Measurements from ENCODE around the gene FMN2.

The FMN2 gene

DNA sequence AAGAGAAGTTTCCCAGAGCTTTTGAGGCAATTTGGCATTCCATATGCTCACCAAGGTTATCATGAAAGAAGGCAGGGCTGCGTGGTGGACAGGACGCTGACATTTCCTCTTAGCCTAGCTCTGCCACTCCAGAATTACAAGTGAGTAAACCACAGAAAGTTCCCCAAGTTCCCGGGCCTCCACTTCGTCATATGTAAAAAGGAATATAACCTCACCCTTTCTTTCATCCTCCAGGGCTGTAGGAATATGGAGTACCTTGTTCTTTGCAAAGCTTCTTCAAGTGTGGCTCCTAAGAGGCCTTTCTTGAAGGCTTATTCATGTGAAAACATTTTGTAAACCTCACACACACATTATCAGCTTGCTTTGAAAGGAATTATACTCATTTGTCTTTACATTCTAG is 310.0 kb downstream of the FMN2 start (continued):
- TF ChIP-seq ZNF610 (tag by site-specific recombination; IDR thresholded peaks at IDR 0.05; ENCODE audit: borderline replicate concordance): no peak

GRCh38 chr1:240402326-240402725 is 310.6 kb downstream of the FMN2 start:
- Histone ChIP-seq H3K4me3 (ENCODE audit: low read depth, low read length) (no peak overlapping the region), H3K4me1 (ENCODE audit: control insufficient read depth, insufficient read depth, low read length) (peaks cover 9% of the 10 kb centered on the region; the same call in 1 of the 2 replicates), H3K27ac (ENCODE audit: extremely low read depth, low read depth, low read length) (no peak overlapping the region), H3K9me3 (ENCODE audit: control insufficient read depth, insufficient read depth, low read depth, low read length) (no peaks in the 10 kb centered on the region), H3K36me3 (ENCODE audit: control insufficient read depth in 2 of 2, insufficient read depth in 1 of 2, low read length in 2 of 2) (no peaks in the 10 kb centered on the region)
- ChIA-PET POLR2A (no interaction called here), CTCF (interaction anchor here (0.8 kb wide), 1 partner anchor 166 kb away, joined by 3 read pairs; no protein-coding TSS in a partner anchor)
- no peak for TF ChIP-seq ZNF660 (tag by site-specific recombination; IDR thresholded peaks at IDR 0.05)
- TF ChIP-seq REPIN1 (tag by site-specific recombination; IDR thresholded peaks at IDR 0.05; ENCODE audit: low read depth): no peak
- TF ChIP-seq ZNF791 (tag by site-specific recombination; IDR thresholded peaks at IDR 0.05): no peak
- no peak for TF ChIP-seq KLF8 (tag by site-specific recombination; IDR thresholded peaks at IDR 0.05)
- no peak for TF ChIP-seq FEZF1 (tag by site-specific recombination; IDR thresholded peaks at IDR 0.05)
- TF ChIP-seq, protein P1, sequence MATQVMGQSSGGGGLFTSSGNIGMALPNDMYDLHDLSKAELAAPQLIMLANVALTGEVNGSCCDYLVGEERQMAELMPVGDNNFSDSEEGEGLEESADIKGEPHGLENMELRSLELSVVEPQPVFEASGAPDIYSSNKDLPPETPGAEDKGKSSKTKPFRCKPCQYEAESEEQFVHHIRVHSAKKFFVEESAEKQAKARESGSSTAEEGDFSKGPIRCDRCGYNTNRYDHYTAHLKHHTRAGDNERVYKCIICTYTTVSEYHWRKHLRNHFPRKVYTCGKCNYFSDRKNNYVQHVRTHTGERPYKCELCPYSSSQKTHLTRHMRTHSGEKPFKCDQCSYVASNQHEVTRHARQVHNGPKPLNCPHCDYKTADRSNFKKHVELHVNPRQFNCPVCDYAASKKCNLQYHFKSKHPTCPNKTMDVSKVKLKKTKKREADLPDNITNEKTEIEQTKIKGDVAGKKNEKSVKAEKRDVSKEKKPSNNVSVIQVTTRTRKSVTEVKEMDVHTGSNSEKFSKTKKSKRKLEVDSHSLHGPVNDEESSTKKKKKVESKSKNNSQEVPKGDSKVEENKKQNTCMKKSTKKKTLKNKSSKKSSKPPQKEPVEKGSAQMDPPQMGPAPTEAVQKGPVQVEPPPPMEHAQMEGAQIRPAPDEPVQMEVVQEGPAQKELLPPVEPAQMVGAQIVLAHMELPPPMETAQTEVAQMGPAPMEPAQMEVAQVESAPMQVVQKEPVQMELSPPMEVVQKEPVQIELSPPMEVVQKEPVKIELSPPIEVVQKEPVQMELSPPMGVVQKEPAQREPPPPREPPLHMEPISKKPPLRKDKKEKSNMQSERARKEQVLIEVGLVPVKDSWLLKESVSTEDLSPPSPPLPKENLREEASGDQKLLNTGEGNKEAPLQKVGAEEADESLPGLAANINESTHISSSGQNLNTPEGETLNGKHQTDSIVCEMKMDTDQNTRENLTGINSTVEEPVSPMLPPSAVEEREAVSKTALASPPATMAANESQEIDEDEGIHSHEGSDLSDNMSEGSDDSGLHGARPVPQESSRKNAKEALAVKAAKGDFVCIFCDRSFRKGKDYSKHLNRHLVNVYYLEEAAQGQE (tag by site-specific recombination; IDR thresholded peaks at IDR 0.05): no peak
- no peak for TF ChIP-seq ZXDB (tag by site-specific recombination; IDR thresholded peaks at IDR 0.05)
- TF ChIP-seq, protein P2, sequence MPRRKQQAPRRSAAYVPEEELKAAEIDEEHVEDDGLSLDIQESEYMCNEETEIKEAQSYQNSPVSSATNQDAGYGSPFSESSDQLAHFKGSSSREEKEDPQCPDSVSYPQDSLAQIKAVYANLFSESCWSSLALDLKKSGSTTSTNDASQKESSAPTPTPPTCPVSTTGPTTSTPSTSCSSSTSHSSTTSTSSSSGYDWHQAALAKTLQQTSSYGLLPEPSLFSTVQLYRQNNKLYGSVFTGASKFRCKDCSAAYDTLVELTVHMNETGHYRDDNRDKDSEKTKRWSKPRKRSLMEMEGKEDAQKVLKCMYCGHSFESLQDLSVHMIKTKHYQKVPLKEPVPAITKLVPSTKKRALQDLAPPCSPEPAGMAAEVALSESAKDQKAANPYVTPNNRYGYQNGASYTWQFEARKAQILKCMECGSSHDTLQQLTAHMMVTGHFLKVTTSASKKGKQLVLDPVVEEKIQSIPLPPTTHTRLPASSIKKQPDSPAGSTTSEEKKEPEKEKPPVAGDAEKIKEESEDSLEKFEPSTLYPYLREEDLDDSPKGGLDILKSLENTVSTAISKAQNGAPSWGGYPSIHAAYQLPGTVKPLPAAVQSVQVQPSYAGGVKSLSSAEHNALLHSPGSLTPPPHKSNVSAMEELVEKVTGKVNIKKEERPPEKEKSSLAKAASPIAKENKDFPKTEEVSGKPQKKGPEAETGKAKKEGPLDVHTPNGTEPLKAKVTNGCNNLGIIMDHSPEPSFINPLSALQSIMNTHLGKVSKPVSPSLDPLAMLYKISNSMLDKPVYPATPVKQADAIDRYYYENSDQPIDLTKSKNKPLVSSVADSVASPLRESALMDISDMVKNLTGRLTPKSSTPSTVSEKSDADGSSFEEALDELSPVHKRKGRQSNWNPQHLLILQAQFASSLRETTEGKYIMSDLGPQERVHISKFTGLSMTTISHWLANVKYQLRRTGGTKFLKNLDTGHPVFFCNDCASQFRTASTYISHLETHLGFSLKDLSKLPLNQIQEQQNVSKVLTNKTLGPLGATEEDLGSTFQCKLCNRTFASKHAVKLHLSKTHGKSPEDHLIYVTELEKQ (tag by site-specific recombination; IDR thresholded peaks at IDR 0.05; ENCODE audit: borderline replicate concordance): no peak
- no peak for TF ChIP-seq ZNF561 (tag by site-specific recombination; IDR thresholded peaks at IDR 0.05; ENCODE audit: borderline replicate concordance)
- no peak for TF ChIP-seq BCL6B (tag by site-specific recombination; IDR thresholded peaks at IDR 0.05)
- no peak for TF ChIP-seq YY2 (tag by site-specific recombination; IDR thresholded peaks at IDR 0.05)
- TF ChIP-seq ZNF768 (tag by site-specific recombination; IDR thresholded peaks at IDR 0.05): no peak
- TF ChIP-seq GLI4 (tag by site-specific recombination; IDR thresholded peaks at IDR 0.05): no peak
- TF ChIP-seq ZNF596 (tag by site-specific recombination; IDR thresholded peaks at IDR 0.05): no peak
- TF ChIP-seq HOXC10 (CRISPR knock-in tag; IDR thresholded peaks at IDR 0.05): no peak
- TF ChIP-seq, protein P3, sequence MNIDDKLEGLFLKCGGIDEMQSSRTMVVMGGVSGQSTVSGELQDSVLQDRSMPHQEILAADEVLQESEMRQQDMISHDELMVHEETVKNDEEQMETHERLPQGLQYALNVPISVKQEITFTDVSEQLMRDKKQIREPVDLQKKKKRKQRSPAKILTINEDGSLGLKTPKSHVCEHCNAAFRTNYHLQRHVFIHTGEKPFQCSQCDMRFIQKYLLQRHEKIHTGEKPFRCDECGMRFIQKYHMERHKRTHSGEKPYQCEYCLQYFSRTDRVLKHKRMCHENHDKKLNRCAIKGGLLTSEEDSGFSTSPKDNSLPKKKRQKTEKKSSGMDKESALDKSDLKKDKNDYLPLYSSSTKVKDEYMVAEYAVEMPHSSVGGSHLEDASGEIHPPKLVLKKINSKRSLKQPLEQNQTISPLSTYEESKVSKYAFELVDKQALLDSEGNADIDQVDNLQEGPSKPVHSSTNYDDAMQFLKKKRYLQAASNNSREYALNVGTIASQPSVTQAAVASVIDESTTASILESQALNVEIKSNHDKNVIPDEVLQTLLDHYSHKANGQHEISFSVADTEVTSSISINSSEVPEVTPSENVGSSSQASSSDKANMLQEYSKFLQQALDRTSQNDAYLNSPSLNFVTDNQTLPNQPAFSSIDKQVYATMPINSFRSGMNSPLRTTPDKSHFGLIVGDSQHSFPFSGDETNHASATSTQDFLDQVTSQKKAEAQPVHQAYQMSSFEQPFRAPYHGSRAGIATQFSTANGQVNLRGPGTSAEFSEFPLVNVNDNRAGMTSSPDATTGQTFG (tag by site-specific recombination; IDR thresholded peaks at IDR 0.05; ENCODE audit: borderline replicate concordance): no peak
- TF ChIP-seq ZNF501 (tag by site-specific recombination; IDR thresholded peaks at IDR 0.05): no peak
- no peak for TF ChIP-seq ZNF707 (tag by site-specific recombination; IDR thresholded peaks at IDR 0.05)
- TF ChIP-seq GLIS1 (tag by site-specific recombination; IDR thresholded peaks at IDR 0.05): no peak
- TF ChIP-seq ZNF785 (tag by site-specific recombination; IDR thresholded peaks at IDR 0.05): no peak
